Lower leg skin (tissue), 3 donors: ENCODE measurements around the gene DRC7.

Experiments used
- CTCF ChIP-seq, 3 donors: fragments of 450-650 bp; IDR thresholded peaks; one replicate each; pipeline ENCODE4 v1.5.1; 2016; ENCODE audit warnings: antibody characterized with exemption in 3 of 3, mild to moderate bottlenecking in 3 of 3, moderate library complexity in 2 of 3
- POLR2A ChIP-seq, 2 donors: fragments of 450-650 bp; IDR thresholded peaks; one replicate each; pipeline ENCODE4 v1.6.1; 2016 to 2017; ENCODE audit warnings: antibody characterized with exemption in 2 of 2, mild to moderate bottlenecking in 1 of 2, moderate library complexity in 1 of 2

- TF ChIP-seq CTCF (IDR thresholded peaks at IDR 0.05) (no peak), POLR2A (IDR thresholded peaks at IDR 0.05) (no peak)
Measured at GRCh38 chr16:57765160-57765728, 70.6 kb downstream of the DRC7 start.
